Measurements from ENCODE around the gene HERC4.

DNA sequence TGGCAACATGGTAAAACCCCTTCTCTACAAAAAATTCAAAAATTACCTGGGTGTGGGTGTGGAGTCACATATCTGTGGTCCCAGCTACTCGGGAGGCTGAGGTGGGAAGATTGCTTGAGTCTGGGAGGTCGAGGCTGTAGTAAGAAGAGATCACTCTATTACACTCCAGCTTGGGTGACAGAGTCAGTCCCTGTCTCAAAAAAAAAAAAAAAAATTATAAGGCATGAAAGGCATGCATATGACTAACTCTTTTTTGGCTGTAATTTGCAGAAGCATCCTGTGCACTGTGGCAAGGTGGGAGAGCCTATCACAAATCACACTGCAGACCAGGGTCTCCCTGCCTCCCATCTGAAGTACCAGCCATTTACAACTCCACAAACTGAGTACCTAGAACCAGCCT lies 20.1 kb upstream of the HERC4 start:
- no peak for TF ChIP-seq POLR2A (IDR thresholded peaks at IDR 0.05; ENCODE audit: low read depth, low read length)
- TF ChIP-seq TAF1 (IDR thresholded peaks at IDR 0.05; ENCODE audit: borderline replicate concordance, low read depth, low read length): no peak

Measured in GM12892 (cell line).